ENCODE results near the gene ELK1.
"Not testable (repeated sequence)": the region's sequence is repeated elsewhere in the genome, so short reads cannot be mapped to it uniquely, and the experiment has no call there.

The ELK1 gene

GRCh38 chrX:47608130-47608810, 42.1 kb downstream of the ELK1 start:
- no peaks in the 10 kb centered on the region for H3K36me3 ChIP-seq (ENCODE audit: insufficient read depth, low read depth, low read length)
- H3K9ac ChIP-seq (ENCODE audit: low read depth, low read length), result peak overlapping the region; percentile 64; the same call in 1 of the 2 replicates
- H3K4me1 ChIP-seq (ENCODE audit: insufficient read depth, low read length), result peaks cover 3% of the 10 kb centered on the region; the same call in 1 of the 2 replicates
- peak overlapping the region; percentile 77 for H3K27ac ChIP-seq (ENCODE audit: low read length)
- no peaks in the 10 kb centered on the region for H3K9me3 ChIP-seq (ENCODE audit: insufficient read depth, low read depth, low read length)
- no peaks in the 10 kb centered on the region for H3K27me3 ChIP-seq (ENCODE audit: insufficient read depth, low read length)
- H3K4me3 ChIP-seq (ENCODE audit: low read length), result no peak overlapping the region

GRCh38 chrX:47607091-47607490, 43.3 kb downstream of the ELK1 start:
- Histone ChIP-seq H3K4me1 (ENCODE audit: insufficient read depth, low read length) (peaks cover 3% of the 10 kb centered on the region; the same call in 1 of the 2 replicates), H3K36me3 (ENCODE audit: insufficient read depth, low read depth, low read length) (no peaks in the 10 kb centered on the region), H3K27ac (ENCODE audit: low read length) (no peak overlapping the region), H3K9ac (ENCODE audit: low read depth, low read length) (no peak overlapping the region), H3K9me3 (ENCODE audit: insufficient read depth, low read depth, low read length) (no peaks in the 10 kb centered on the region), H3K4me3 (ENCODE audit: low read length) (no peak overlapping the region), H3K27me3 (ENCODE audit: insufficient read depth, low read length) (no peaks in the 10 kb centered on the region)

GRCh38 chrX:47605024-47605423, 45.3 kb downstream of the ELK1 start:
- Histone ChIP-seq H3K9ac (ENCODE audit: low read depth, low read length) (no peak overlapping the region), H3K27me3 (ENCODE audit: insufficient read depth, low read length) (no peaks in the 10 kb centered on the region), H3K36me3 (ENCODE audit: insufficient read depth, low read depth, low read length) (no peaks in the 10 kb centered on the region)

DNA sequence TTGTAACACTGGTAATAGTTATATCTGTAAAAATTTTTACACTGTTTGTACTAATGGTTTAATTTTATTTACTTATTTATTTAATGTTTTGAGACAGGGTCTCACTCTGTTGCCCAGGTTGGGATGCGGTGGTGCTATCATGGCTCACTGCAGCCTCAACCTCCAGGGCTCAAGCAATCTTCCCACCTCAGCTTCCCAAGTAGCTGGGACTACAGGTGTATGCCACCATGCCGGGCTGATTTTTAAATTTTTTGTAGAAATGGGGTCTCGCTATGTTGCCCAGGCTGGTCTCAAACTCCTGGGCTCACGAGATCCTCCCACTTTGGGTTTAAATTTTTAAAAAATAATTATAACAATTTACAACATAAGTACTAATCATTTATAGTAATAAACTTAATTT, 47.2 kb downstream of the ELK1 start:
- not testable (repeated sequence) for H3K36me3 ChIP-seq (ENCODE audit: insufficient read depth, low read depth, low read length); H3K27ac ChIP-seq (ENCODE audit: low read length); H3K9ac ChIP-seq (ENCODE audit: low read depth, low read length); H3K9me3 ChIP-seq (ENCODE audit: insufficient read depth, low read depth, low read length); H3K4me3 ChIP-seq (ENCODE audit: low read length); H3K27me3 ChIP-seq (ENCODE audit: insufficient read depth, low read length); H3K4me1 ChIP-seq (ENCODE audit: insufficient read depth, low read length)

More at GRCh38 chrX:47605024-47605423, 45.3 kb downstream of the ELK1 start:
- H3K4me1 ChIP-seq (ENCODE audit: insufficient read depth, low read length), result peaks cover 3% of the 10 kb centered on the region; the same call in 1 of the 2 replicates
- H3K4me3 ChIP-seq (ENCODE audit: low read length), result no peak overlapping the region
- H3K9me3 ChIP-seq (ENCODE audit: insufficient read depth, low read depth, low read length), result no peaks in the 10 kb centered on the region
- H3K27ac ChIP-seq (ENCODE audit: low read length), result no peak overlapping the region

GRCh38 chrX:47597222-47597621, 53.1 kb downstream of the ELK1 start:
- Histone ChIP-seq H3K36me3 (ENCODE audit: insufficient read depth, low read depth, low read length) (no peaks in the 10 kb centered on the region), H3K27ac (ENCODE audit: low read length) (no peak overlapping the region), H3K4me1 (ENCODE audit: insufficient read depth, low read length) (no peaks in the 10 kb centered on the region), H3K27me3 (ENCODE audit: insufficient read depth, low read length) (no peaks in the 10 kb centered on the region), H3K4me3 (ENCODE audit: low read length) (no peak overlapping the region), H3K9ac (ENCODE audit: low read depth, low read length) (no peak overlapping the region), H3K9me3 (ENCODE audit: insufficient read depth, low read depth, low read length) (no peaks in the 10 kb centered on the region)

DNA sequence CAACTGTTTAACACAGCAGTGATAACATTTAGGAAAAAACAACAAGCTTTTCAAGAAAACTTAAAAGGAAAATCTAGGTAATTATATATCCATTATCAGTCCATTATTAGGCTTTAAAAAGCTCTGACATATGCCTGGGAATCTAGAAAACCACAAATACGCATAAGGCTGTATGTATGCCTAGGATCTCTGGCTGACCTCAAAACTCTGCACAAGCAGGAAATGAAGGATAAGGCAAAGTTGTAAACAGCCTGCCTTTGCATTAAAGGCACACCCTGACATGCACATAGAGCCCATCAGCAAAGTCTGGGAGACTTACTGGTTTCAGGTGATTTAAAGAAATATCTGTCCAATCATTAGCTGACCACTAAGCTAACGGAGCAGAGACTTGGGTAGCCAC, 54.1 kb downstream of the ELK1 start:
- Histone ChIP-seq H3K27ac (ENCODE audit: low read length) (no peak overlapping the region), H3K4me1 (ENCODE audit: insufficient read depth, low read length) (no peaks in the 10 kb centered on the region), H3K9me3 (ENCODE audit: insufficient read depth, low read depth, low read length) (no peaks in the 10 kb centered on the region), H3K36me3 (ENCODE audit: insufficient read depth, low read depth, low read length) (no peaks in the 10 kb centered on the region), H3K4me3 (ENCODE audit: low read length) (no peak overlapping the region), H3K27me3 (ENCODE audit: insufficient read depth, low read length) (no peaks in the 10 kb centered on the region), H3K9ac (ENCODE audit: low read depth, low read length) (no peak overlapping the region)

DNA sequence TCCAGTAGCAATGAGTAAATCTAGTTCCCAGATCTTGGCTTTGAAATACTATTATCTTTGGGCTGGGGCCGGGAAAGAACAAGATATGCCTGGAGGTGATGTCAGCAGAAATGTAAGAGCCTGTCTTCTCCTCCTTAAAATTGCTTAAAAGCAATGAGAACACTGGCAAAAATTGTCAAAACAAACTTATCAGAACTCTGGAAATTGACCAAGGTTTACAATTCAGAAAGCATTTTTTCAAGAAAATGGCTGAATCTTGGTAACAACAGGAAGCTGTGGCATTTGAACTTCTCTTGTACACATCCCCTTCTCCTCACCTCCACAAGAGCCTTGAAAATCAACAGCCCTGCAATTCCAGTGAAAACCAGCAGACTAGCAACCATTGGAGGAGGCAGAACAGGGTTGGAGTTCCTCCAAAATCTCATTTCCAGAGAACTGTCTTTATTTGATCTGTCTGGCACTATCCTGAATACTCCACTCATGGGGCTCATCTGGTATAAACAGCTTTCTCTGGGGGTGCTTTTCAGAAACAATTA, 54.6 kb downstream of the ELK1 start:
- no peak overlapping the region for H3K4me3 ChIP-seq (ENCODE audit: low read length)
- no peaks in the 10 kb centered on the region for H3K4me1 ChIP-seq (ENCODE audit: insufficient read depth, low read length)
- H3K9ac ChIP-seq (ENCODE audit: low read depth, low read length), result no peak overlapping the region
- no peak overlapping the region for H3K27ac ChIP-seq (ENCODE audit: low read length)
- H3K36me3 ChIP-seq (ENCODE audit: insufficient read depth, low read depth, low read length), result no peaks in the 10 kb centered on the region
- H3K9me3 ChIP-seq (ENCODE audit: insufficient read depth, low read depth, low read length), result no peaks in the 10 kb centered on the region
- H3K27me3 ChIP-seq (ENCODE audit: insufficient read depth, low read length), result no peaks in the 10 kb centered on the region

- no peak overlapping the region for H3K27ac ChIP-seq (ENCODE audit: low read length)
- H3K4me1 ChIP-seq (ENCODE audit: insufficient read depth, low read length), result no peaks in the 10 kb centered on the region
- H3K4me3 ChIP-seq (ENCODE audit: low read length), result no peak overlapping the region
- H3K9ac ChIP-seq (ENCODE audit: low read depth, low read length), result no peak overlapping the region
- no peaks in the 10 kb centered on the region for H3K27me3 ChIP-seq (ENCODE audit: insufficient read depth, low read length)
- no peaks in the 10 kb centered on the region for H3K36me3 ChIP-seq (ENCODE audit: insufficient read depth, low read depth, low read length)
- H3K9me3 ChIP-seq (ENCODE audit: insufficient read depth, low read depth, low read length), result no peaks in the 10 kb centered on the region
Observed at GRCh38 chrX:47593522-47593921, 56.8 kb downstream of the ELK1 start.

- no peak overlapping the region for H3K27ac ChIP-seq (ENCODE audit: low read length)
- no peak overlapping the region for H3K4me3 ChIP-seq (ENCODE audit: low read length)
- H3K9me3 ChIP-seq (ENCODE audit: insufficient read depth, low read depth, low read length), result no peaks in the 10 kb centered on the region
- H3K9ac ChIP-seq (ENCODE audit: low read depth, low read length), result no peak overlapping the region
- H3K36me3 ChIP-seq (ENCODE audit: insufficient read depth, low read depth, low read length), result no peaks in the 10 kb centered on the region
- H3K4me1 ChIP-seq (ENCODE audit: insufficient read depth, low read length), result no peaks in the 10 kb centered on the region; the same call in 1 of the 2 replicates
- H3K27me3 ChIP-seq (ENCODE audit: insufficient read depth, low read length), result no peaks in the 10 kb centered on the region
Observed at GRCh38 chrX:47590984-47591383, 59.4 kb downstream of the ELK1 start.

- Histone ChIP-seq H3K4me3 (ENCODE audit: low read length) (no peak overlapping the region), H3K27ac (ENCODE audit: low read length) (no peak overlapping the region), H3K27me3 (ENCODE audit: insufficient read depth, low read length) (no peaks in the 10 kb centered on the region), H3K9me3 (ENCODE audit: insufficient read depth, low read depth, low read length) (no peaks in the 10 kb centered on the region), H3K4me1 (ENCODE audit: insufficient read depth, low read length) (no peaks in the 10 kb centered on the region; the same call in 1 of the 2 replicates), H3K36me3 (ENCODE audit: insufficient read depth, low read depth, low read length) (no peaks in the 10 kb centered on the region), H3K9ac (ENCODE audit: low read depth, low read length) (no peak overlapping the region)
Observed at GRCh38 chrX:47587906-47588735, 62.2 kb downstream of the ELK1 start.

GRCh38 chrX:47587091-47587891, 63.1 kb downstream of the ELK1 start:
- no peaks in the 10 kb centered on the region for H3K27me3 ChIP-seq (ENCODE audit: insufficient read depth, low read length)
- no peaks in the 10 kb centered on the region for H3K36me3 ChIP-seq (ENCODE audit: insufficient read depth, low read depth, low read length)
- H3K9ac ChIP-seq (ENCODE audit: low read depth, low read length), result no peak overlapping the region
- no peaks in the 10 kb centered on the region for H3K9me3 ChIP-seq (ENCODE audit: insufficient read depth, low read depth, low read length)
- no peak overlapping the region for H3K4me3 ChIP-seq (ENCODE audit: low read length)
- no peaks in the 10 kb centered on the region; the same call in 1 of the 2 replicates for H3K4me1 ChIP-seq (ENCODE audit: insufficient read depth, low read length)
- H3K27ac ChIP-seq (ENCODE audit: low read length), result no peak overlapping the region

Measured in iPS-20b (cell line).